H1 (cell line): ENCODE measurements around the gene PDE6D.

Experiments
- EGR1 ChIP-seq: IDR thresholded peaks from 2 replicates; pipeline ENCODE4 v1.6.1; 2011; ENCODE audit warnings: low read depth, low read length, borderline replicate concordance
- EZH2 ChIP-seq: fragments of 200-600 bp; sonication (generic); IDR thresholded peaks from 2 replicates; pipeline ENCODE4 v1.7.1; 2012; ENCODE audit warnings: low read depth, mild to moderate bottlenecking, moderate library complexity, low read length, inconsistent platforms; ENCODE audit not compliant: severe bottlenecking
- KDM4A ChIP-seq: IDR thresholded peaks from one replicate; pipeline ENCODE4 v1.7.1; 2012; ENCODE audit warnings: low read depth, mild to moderate bottlenecking, moderate library complexity, low read length, inconsistent platforms; ENCODE audit not compliant: severe bottlenecking
- NRF1 ChIP-seq: IDR thresholded peaks from 2 replicates; pipeline ENCODE4 v1.6.1; 2011; ENCODE audit warnings: mild to moderate bottlenecking, low read depth, low read length, improper control_type of control experiment
- POLR2A ChIP-seq, 2 experiments: IDR thresholded peaks; 1 replicate in 1 of 2; 2 replicates in 1 of 2; pipeline ENCODE4 v1.6.1; 2011; ENCODE audit warnings: low read depth in 2 of 2, low read length in 2 of 2, mild to moderate bottlenecking in 2 of 2; ENCODE audit errors: control extremely low read depth in 1 of 2
- TEAD4 ChIP-seq: IDR thresholded peaks from 2 replicates; pipeline ENCODE4 v1.6.1; 2012; ENCODE audit warnings: low read depth, low read length, inconsistent platforms, mixed read lengths
- TF ChIP-seq, protein P1 (sequence below), 3 experiments: IDR thresholded peaks; 1 replicate in 2 of 3; 2 replicates in 1 of 3; pipeline versions ENCODE4 v1.5.1 to v1.6.1; 2011; ENCODE audit warnings: low read length in 3 of 3, mild to moderate bottlenecking in 3 of 3, inconsistent platforms in 2 of 3, low read depth in 1 of 3, moderate library complexity in 1 of 3; ENCODE audit not compliant: insufficient read depth in 1 of 3; ENCODE audit errors: control extremely low read depth in 1 of 3

DNA sequence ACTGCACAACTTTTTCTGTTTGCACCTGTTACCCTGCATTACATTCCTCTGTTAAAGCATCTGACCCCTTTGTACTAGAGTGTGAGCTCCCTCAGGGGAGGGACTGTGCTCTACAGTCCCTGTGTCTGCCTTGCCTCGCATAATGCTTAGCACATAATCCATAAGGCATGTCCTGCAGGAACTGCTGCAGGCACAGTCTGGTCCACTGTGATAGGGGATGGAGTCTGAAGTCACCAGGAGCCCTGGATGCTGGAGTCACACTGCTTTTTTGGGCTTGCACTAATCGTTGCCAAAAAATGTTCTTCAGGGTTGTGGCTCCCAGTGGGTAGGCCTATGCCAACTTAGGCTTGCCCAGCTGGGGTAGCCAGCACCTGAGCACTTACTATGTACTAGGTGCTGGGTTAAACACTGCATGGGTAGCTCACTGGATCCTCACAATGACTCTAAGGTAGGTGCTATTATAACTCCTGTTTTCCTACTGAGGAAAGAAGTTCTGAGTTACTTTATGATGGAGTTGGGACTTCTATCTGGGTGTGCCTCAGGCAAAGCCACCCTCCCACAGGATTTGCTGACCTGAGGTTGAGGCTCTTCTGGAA is 38.5 kb upstream of the PDE6D start:
- TF ChIP-seq POLR2A (IDR thresholded peaks at IDR 0.05; ENCODE audit: control extremely low read depth in 1 of 2, low read depth in 2 of 2, low read length in 2 of 2), result no peak
- TF ChIP-seq TEAD4, result no peak
- no peak for TF ChIP-seq EZH2
- no peak for TF ChIP-seq EGR1
- TF ChIP-seq NRF1, result no peak
- TF ChIP-seq, protein P1, sequence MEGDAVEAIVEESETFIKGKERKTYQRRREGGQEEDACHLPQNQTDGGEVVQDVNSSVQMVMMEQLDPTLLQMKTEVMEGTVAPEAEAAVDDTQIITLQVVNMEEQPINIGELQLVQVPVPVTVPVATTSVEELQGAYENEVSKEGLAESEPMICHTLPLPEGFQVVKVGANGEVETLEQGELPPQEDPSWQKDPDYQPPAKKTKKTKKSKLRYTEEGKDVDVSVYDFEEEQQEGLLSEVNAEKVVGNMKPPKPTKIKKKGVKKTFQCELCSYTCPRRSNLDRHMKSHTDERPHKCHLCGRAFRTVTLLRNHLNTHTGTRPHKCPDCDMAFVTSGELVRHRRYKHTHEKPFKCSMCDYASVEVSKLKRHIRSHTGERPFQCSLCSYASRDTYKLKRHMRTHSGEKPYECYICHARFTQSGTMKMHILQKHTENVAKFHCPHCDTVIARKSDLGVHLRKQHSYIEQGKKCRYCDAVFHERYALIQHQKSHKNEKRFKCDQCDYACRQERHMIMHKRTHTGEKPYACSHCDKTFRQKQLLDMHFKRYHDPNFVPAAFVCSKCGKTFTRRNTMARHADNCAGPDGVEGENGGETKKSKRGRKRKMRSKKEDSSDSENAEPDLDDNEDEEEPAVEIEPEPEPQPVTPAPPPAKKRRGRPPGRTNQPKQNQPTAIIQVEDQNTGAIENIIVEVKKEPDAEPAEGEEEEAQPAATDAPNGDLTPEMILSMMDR (IDR thresholded peaks at IDR 0.05; ENCODE audit: control extremely low read depth in 1 of 3, insufficient read depth in 1 of 3, low read depth in 1 of 3, low read length in 3 of 3), result no peak
- no peak for TF ChIP-seq KDM4A
